ENCODE results near the gene KLHDC3.

DNA sequence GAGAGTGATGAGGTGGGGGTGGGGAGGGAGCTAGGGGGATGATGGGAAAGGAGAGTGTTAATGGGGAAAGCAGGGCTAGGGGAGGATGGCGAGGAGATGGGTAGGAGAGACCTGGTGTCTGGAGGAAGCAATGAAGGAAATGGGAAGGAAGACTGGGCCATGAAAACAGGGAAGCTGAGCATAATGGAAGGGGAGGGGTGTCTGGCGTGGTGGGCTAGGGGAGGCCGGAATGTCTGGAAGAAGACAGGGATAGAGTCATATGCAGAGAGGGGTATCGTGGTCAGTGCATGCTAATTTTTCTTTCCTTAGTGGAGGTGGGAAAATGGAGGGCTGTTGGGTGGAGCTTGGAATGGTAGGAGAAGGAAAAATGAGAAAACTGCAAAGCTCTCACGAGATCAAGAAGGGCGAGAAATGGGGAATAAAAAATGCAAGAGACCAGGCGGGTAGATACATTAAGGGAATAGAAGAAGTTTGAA is 423 bp downstream of the KLHDC3 start:
- TF ChIP-seq, protein P1, sequence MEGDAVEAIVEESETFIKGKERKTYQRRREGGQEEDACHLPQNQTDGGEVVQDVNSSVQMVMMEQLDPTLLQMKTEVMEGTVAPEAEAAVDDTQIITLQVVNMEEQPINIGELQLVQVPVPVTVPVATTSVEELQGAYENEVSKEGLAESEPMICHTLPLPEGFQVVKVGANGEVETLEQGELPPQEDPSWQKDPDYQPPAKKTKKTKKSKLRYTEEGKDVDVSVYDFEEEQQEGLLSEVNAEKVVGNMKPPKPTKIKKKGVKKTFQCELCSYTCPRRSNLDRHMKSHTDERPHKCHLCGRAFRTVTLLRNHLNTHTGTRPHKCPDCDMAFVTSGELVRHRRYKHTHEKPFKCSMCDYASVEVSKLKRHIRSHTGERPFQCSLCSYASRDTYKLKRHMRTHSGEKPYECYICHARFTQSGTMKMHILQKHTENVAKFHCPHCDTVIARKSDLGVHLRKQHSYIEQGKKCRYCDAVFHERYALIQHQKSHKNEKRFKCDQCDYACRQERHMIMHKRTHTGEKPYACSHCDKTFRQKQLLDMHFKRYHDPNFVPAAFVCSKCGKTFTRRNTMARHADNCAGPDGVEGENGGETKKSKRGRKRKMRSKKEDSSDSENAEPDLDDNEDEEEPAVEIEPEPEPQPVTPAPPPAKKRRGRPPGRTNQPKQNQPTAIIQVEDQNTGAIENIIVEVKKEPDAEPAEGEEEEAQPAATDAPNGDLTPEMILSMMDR (IDR thresholded peaks at IDR 0.05): no peak
- TF ChIP-seq ZFX (IDR thresholded peaks at IDR 0.05; ENCODE audit: borderline replicate concordance): no peak
